Aorta (tissue), 5 donors: ENCODE results near the gene SPART. TPM values are rescaled to one million over a fixed set of nuclear protein-coding genes. Genes with fewer than 3 reads are reported as not detected.

Source experiments
- ATAC-seq: fragments of 200-7000 bp; cut with Tn5 transposase; one replicate; pipeline ENCODE4 v1.9.1; 2022; ENCODE audit warnings: moderate library complexity; ENCODE audit not compliant: low FRiP score
- DNase-seq, 2 donors: peaks; one replicate each; pipeline ENCODE4 v3.0.0-alpha.2; 2020
- H3K27ac ChIP-seq, 2 donors: one replicate each; pipeline ENCODE4 v1.5.1; 2013; ENCODE audit warnings: low read length in 2 of 2, mild to moderate bottlenecking in 2 of 2, moderate library complexity in 2 of 2, control low read depth in 1 of 2, inconsistent platforms in 1 of 2, low read depth in 1 of 2
- H3K27me3 ChIP-seq, 2 donors: one replicate each; pipeline ENCODE4 v1.6.1; 2013; ENCODE audit warnings: control low read depth in 1 of 2, low read length in 1 of 2, mild to moderate bottlenecking in 1 of 2, moderate library complexity in 1 of 2; ENCODE audit not compliant: insufficient read depth in 2 of 2, control insufficient read depth in 1 of 2
- H3K36me3 ChIP-seq, 2 donors: one replicate each; pipeline ENCODE4 v1.6.1; 2013; ENCODE audit warnings: control low read depth in 1 of 2, low read length in 1 of 2, mild to moderate bottlenecking in 1 of 2; ENCODE audit not compliant: insufficient read depth in 2 of 2, control insufficient read depth in 1 of 2
- H3K4me1 ChIP-seq, 2 donors: one replicate each; pipeline ENCODE4 v1.6.1; 2013; ENCODE audit warnings: low read length in 2 of 2, control low read depth in 1 of 2, mild to moderate bottlenecking in 1 of 2, moderate library complexity in 1 of 2; ENCODE audit not compliant: insufficient read depth in 2 of 2, control insufficient read depth in 1 of 2
- H3K4me3 ChIP-seq, 2 donors: one replicate each; pipeline ENCODE4 v1.5.1; 2013; ENCODE audit warnings: low read length in 2 of 2, control low read depth in 1 of 2, mild to moderate bottlenecking in 1 of 2
- H3K9me3 ChIP-seq: one replicate; pipeline ENCODE4 v1.6.1; 2013; ENCODE audit warnings: mild to moderate bottlenecking, low read length; ENCODE audit not compliant: control insufficient read depth
- WGBS, 2 donors: extraction: QIAGEN DNeasy Blood & Tissue Kit; methylation state at CpG; one replicate each; pipeline ENCODE4 v1.1.7; 2013; 5-methylcytosine and 5-hydroxymethylcytosine counted together
- intact Hi-C, 2 donors: fragments of 100-400 bp; cut with DNase I; formaldehyde crosslinking; loops; one replicate each; pipeline versions ENCODE4 v1.14.2 to v1.15.0; 2022
- polyA plus RNA-seq, 2 donors: library from polyadenylated mRNA; stranded (reverse); fragments of 200-250 nt; gene quantifications; one replicate each; pipeline ENCODE4 v1.2.3, GENCODE V29; 2013
- total RNA-seq, 2 donors: library from RNA; stranded (reverse); fragmentation: NEBNext Ultra II Directional; extraction: Animal tissue kit (Norgen Biotek cat#: 25700); gene quantifications; one replicate each; pipeline ENCODE4 v1.2.1, GENCODE V29; 2021
- donor health status: healthy with polysubstance abuse.
- donor health status: Bipolar disorder and iron deficiency.
- donor health status: DM: no; HTN: no; CAD: no.
- donor health status: DM: no; HTN: no; CAD: no.
- donor health status: DM: yes; HTN: yes; CAD: no.

The SPART gene
- total and polyA plus RNA-seq, 4 donors = 46.6 to 74.7 (median 61.7) TPM

- H3K27me3 ChIP-seq = no peaks in the 10 kb centered on the region
- H3K4me3 ChIP-seq = peak overlapping the region; percentile 53 to 66
- no peaks in the 10 kb centered on the region for H3K4me1 ChIP-seq
- intact Hi-C loops = loop anchor here in 1 of 2 donors (5.0 kb wide), 1 partner anchor 368 kb away; no protein-coding TSS in a partner anchor
- 0% methylated on average over 42 to 50 of the region's 50 CpGs for WGBS, 2 donors
- ATAC-seq (peak; percentile 85), DNase-seq (peak; percentile 85 to 87)
- no peaks in the 10 kb centered on the region for H3K36me3 ChIP-seq
- H3K9me3 ChIP-seq = no peaks in the 10 kb centered on the region
- H3K27ac ChIP-seq = peak overlapping the region; percentile 78 to 91
Measured at GRCh38 chr13:36345438-36346221, 564 bp downstream of the SPART start.

GRCh38 chr13:36344886-36345437 lies 1.2 kb downstream of the SPART start:
- Histone ChIP-seq H3K36me3 (no peaks in the 10 kb centered on the region), H3K27me3 (no peaks in the 10 kb centered on the region), H3K4me3 (peak overlapping the region; percentile 53 to 66), H3K4me1 (no peaks in the 10 kb centered on the region), H3K27ac (peak overlapping the region; percentile 78 to 84), H3K9me3 (no peaks in the 10 kb centered on the region)
- intact Hi-C loops = loop anchor here in 1 of 2 donors (5.0 kb wide), 1 partner anchor 368 kb away; no protein-coding TSS in a partner anchor
- ATAC-seq (no peak), DNase-seq (no peak)
- 4 to 5% methylated on average over 14 of the region's 14 CpGs for WGBS, 2 donors

DNA sequence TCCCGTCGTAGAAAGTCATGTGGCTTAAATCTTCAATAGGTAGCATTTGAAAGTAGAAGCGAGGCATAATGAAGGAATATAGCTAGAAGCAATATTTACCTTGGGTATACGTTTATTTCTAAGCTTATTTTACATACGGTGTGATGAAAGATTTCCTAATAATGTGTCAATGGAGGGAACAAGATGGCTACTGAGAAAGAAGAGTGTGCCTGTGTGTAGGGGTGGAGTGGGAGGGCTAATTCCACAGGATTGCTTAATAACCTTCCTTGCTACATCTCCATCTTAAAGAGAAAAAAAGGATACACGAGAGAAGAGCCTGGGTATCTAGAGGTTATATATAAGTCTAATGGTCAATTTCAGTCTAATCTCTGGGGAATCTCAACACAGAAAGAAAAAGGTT lies 2.0 kb downstream of the SPART start:
- H3K27ac ChIP-seq = no peak overlapping the region

DNA sequence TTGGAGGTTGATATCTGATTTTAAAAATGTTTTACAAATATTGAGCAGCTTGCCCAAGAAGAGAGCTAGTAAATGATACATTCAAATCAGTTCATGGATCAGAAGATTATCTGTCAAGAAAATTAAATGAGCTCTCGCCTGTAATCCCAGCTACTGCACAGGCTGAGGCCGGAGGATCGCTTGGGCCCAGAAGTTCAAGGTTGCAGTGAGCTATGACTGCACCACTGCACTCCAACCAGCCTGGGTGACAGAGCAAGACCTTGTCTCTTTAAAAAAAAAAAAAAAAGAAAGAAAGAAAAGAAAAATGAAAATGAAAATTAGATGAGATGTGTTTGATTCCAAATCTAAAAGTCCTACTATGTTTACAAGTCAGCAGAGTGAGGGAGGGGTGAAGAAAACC lies 2.4 kb downstream of the SPART start:
- WGBS, 2 donors = 90 to 93% methylated on average over 3 of the region's 3 CpGs
- no peaks in the 10 kb centered on the region for H3K36me3 ChIP-seq
- DNase-seq = no peak
- intact Hi-C loops = no loop called here
- no peaks in the 10 kb centered on the region for H3K4me1 ChIP-seq
- no peak overlapping the region for H3K27ac ChIP-seq
- no peak for ATAC-seq
- H3K9me3 ChIP-seq = no peaks in the 10 kb centered on the region
- H3K4me3 ChIP-seq = no peak overlapping the region
- no peaks in the 10 kb centered on the region for H3K27me3 ChIP-seq

More for the DNA sequence above, 2.0 kb downstream of the SPART start:
- no peak overlapping the region for H3K4me3 ChIP-seq
- no peaks in the 10 kb centered on the region for H3K4me1 ChIP-seq
- no peaks in the 10 kb centered on the region for H3K27me3 ChIP-seq
- ATAC-seq = no peak
- no peaks in the 10 kb centered on the region for H3K9me3 ChIP-seq
- WGBS, 2 donors = 68 to 72% methylated on average over 6 of the region's 6 CpGs
- intact Hi-C loops = no loop called here
- H3K36me3 ChIP-seq = no peaks in the 10 kb centered on the region
- DNase-seq = no peak

DNA sequence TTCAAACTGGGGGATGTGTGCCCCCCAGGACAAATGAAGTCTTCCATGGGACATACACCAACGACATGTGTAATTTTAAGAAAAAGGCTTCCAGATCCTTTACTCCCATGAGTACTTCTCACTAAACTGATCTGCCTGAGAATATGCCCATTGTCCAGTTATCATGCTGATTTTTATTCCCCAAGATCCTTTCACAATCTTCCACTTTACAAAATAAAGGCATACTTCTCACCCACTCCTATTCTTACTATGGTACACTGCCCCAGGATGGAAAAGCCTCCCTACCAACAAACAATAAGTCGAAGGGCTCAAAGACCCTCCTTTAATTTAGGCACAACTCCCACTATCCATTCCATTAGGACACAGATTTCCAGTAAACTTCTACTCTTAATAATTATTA lies 3.5 kb downstream of the SPART start:
- Histone ChIP-seq H3K4me1 (peaks cover 0 to 4% of the 10 kb centered on the region in 2 donors), H3K27ac (no peak overlapping the region), H3K9me3 (no peaks in the 10 kb centered on the region), H3K36me3 (no peaks in the 10 kb centered on the region), H3K27me3 (no peaks in the 10 kb centered on the region), H3K4me3 (no peak overlapping the region)
- ATAC-seq = no peak
- intact Hi-C loops = no loop called here
- WGBS, 2 donors = 90 to 93% methylated on average over 2 of the region's 2 CpGs
- no peak for DNase-seq

- intact Hi-C loops = no loop called here
- no peaks in the 10 kb centered on the region for H3K9me3 ChIP-seq
- H3K4me1 ChIP-seq = peaks cover 0 to 4% of the 10 kb centered on the region in 2 donors
- H3K4me3 ChIP-seq = no peak overlapping the region
- no peak for ATAC-seq
- no peaks in the 10 kb centered on the region for H3K36me3 ChIP-seq
- no peaks in the 10 kb centered on the region for H3K27me3 ChIP-seq
- no peak overlapping the region for H3K27ac ChIP-seq
- 80 to 91% methylated on average over 1 of the region's 1 CpG for WGBS, 2 donors
- no peak for DNase-seq
Measured at GRCh38 chr13:36341718-36342117, 4.5 kb downstream of the SPART start.

DNA sequence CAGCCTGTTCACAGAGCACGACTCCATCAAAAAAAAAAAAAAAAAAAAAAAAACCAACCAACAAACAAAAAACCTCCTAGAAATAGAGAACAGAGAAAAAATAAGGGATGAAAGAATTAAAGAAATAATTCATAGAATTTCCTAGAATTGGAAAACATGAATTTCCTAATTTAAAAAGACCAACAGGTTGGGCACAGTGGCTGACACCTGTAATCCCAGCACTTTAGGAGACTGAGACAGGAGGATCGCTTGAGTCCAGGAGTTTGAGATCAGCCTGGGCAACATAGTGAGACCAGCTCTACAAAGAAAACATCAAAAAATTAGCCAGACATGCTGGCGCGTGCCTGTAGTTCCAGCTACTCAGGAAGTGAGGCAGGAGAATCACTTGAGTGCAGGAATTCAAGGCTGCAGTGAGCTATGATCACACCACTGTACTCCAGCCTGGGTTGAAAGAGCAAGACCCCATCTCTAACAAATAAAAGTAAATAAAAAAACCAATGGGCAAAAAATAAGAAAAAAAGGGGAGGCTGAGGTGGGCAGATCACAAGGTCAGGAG lies 6.5 kb downstream of the SPART start:
- DNase-seq = no peak
- ATAC-seq = no peak
- H3K36me3 ChIP-seq = no peaks in the 10 kb centered on the region
- no peaks in the 10 kb centered on the region for H3K9me3 ChIP-seq
- H3K4me1 ChIP-seq = peaks cover 2 to 7% of the 10 kb centered on the region in 2 donors
- intact Hi-C loops = no loop called here
- WGBS, 2 donors = 88 to 93% methylated on average over 4 of the region's 4 CpGs
- H3K4me3 ChIP-seq = no peak overlapping the region
- no peaks in the 10 kb centered on the region for H3K27me3 ChIP-seq
- H3K27ac ChIP-seq = no peak overlapping the region

DNA sequence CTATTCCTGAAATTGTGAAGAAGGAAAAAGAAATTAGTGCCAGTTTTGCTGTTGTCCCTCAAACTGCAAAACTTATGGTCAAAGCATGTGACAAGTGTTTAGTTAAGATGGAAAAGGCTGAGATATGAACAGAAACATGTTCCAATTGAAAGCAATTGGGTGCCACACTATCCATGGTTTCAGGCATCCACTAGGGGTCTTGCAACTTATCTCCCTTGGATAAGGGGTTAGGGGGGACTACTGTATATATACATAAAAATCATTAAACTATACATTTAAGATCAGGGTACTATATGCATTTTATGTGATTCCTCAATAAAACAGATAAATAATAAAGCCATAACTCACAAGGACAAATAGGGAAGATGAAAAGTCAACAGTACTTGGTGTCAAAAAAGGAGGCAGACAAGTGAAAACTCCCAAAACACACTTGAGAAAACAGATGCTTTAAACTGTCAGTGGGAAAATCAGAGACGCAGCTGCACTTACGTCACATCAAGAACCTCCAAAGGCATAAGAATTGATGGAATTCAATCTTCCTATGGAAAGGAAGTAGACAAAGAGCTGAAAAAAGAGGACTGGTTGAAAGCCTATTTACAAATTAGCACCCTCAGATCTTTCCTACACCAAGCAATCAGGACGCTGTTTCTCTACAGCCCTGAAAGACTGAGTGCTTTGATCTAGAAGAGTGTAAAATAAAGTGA lies 8.1 kb downstream of the SPART start:
- H3K27me3 ChIP-seq = no peaks in the 10 kb centered on the region
- no peaks in the 10 kb centered on the region for H3K36me3 ChIP-seq
- H3K4me3 ChIP-seq = no peak overlapping the region
- H3K27ac ChIP-seq = no peak overlapping the region
- intact Hi-C loops = no loop called here
- 85% methylated on average over 3 of the region's 3 CpGs for WGBS, 2 donors
- H3K4me1 ChIP-seq = peaks cover 2 to 12% of the 10 kb centered on the region in 2 donors
- DNase-seq (no peak), ATAC-seq (no peak)
- no peaks in the 10 kb centered on the region for H3K9me3 ChIP-seq
